GM12878 (cell line): Measurements from ENCODE around the gene SPHK1. TPM values are rescaled to one million over a fixed set of nuclear protein-coding genes. Genes with fewer than 3 reads are reported as not detected.

Experiments
- ATAC-seq: fragments of 200-7000 bp; cut with Tn5 transposase; 3 replicates; pipeline ENCODE4 v1.9.1; 2020; ENCODE audit warnings: mild to moderate bottlenecking, moderate library complexity
- BruUV-seq: library from RNA; stranded (reverse); fragments of 400-500 nt; replicated peaks from 2 replicates; lab custom pipeline; 2021; lab: Mats Ljungman, UMichigan
- CTCF ChIA-PET: fragments of 300-600 bp; sonication (Branson Sonifier 250); formaldehyde crosslinking; extraction: SDS; loops from one replicate; lab custom pipeline; 2021; ENCODE audit warnings: inconsistent platforms; lab: Yijun Ruan, JAX
- POLR2A ChIA-PET: fragments of 350-600 bp; formaldehyde crosslinking; extraction: SDS; loops from one replicate; lab custom pipeline; 2021; ENCODE audit warnings: inconsistent platforms; lab: Charles Lee
- RAD21 ChIA-PET: fragments of 300-600 bp; sonication (Branson Sonifier 250); formaldehyde crosslinking; loops from one replicate; lab custom pipeline; 2023; ENCODE audit warnings: antibody characterized with exemption; ENCODE audit not compliant: unreplicated experiment; lab: Charles Lee
- SMC1A ChIA-PET: fragments of 300-600 bp; sonication (Branson Sonifier 250); formaldehyde crosslinking; loops from one replicate; lab custom pipeline; 2023; ENCODE audit not compliant: unreplicated experiment, uncharacterized antibody; lab: Charles Lee
- DNase-seq: peaks from one replicate; pipeline ENCODE4 v3.0.0-alpha.2; 2011; ENCODE audit warnings: low read depth, low spot score
- FAIRE-seq: peaks from 3 replicates; lab custom pipeline; 2011; peaks lifted over from hg19 to GRCh38; lab: Jason Lieb, UNC
- H2AFZ ChIP-seq: 2 replicates; pipeline ENCODE4 v1.6.0; 2011; ENCODE audit warnings: low read depth, low read length, control low read depth; ENCODE audit not compliant: control insufficient read depth
- H3K27ac ChIP-seq: 2 replicates; pipeline ENCODE4 v1.5.1; 2011; ENCODE audit warnings: control low read depth; ENCODE audit not compliant: control insufficient read depth, insufficient read depth
- H3K27me3 ChIP-seq, 2 experiments: replicated peaks in 1 of 2; 2 replicates each; pipeline versions ENCODE4 v1.6.0 to v1.6.1; 2011; ENCODE audit warnings: low read length in 1 of 2; ENCODE audit not compliant: control insufficient read depth in 2 of 2, insufficient read depth in 2 of 2
- H3K36me3 ChIP-seq, 2 experiments: 2 replicates each; pipeline ENCODE4 v1.5.1; 2011; ENCODE audit warnings: low read length in 1 of 2; ENCODE audit not compliant: control insufficient read depth in 2 of 2, insufficient read depth in 2 of 2
- H3K4me1 ChIP-seq: 2 replicates; pipeline ENCODE4 v1.6.1; 2011; ENCODE audit warnings: mild to moderate bottlenecking, low read length, moderate library complexity, mixed read lengths; ENCODE audit not compliant: control insufficient read depth, insufficient read depth
- H3K4me2 ChIP-seq: 2 replicates; pipeline ENCODE4 v1.6.0; 2011; ENCODE audit warnings: control low read depth; ENCODE audit not compliant: control insufficient read depth, insufficient read depth
- H3K4me3 ChIP-seq: fragments of 200-600 bp; sonication (generic); 2 replicates; pipeline ENCODE4 v1.5.1; 2016
- H3K79me2 ChIP-seq: 2 replicates; pipeline ENCODE4 v1.6.0; 2011; ENCODE audit warnings: low read length; ENCODE audit not compliant: control insufficient read depth, insufficient read depth
- H3K9ac ChIP-seq: 2 replicates; pipeline ENCODE4 v1.8.0; 2011; ENCODE audit warnings: low read length, control low read depth, mixed read lengths; ENCODE audit not compliant: control insufficient read depth, insufficient read depth
- H3K9me3 ChIP-seq: replicated peaks from 3 replicates; pipeline ENCODE4 v1.5.1; 2011; ENCODE audit warnings: mild to moderate bottlenecking, low read length; ENCODE audit not compliant: control insufficient read depth, insufficient read depth
- H4K20me1 ChIP-seq: 2 replicates; pipeline ENCODE4 v1.6.0; 2011; ENCODE audit not compliant: control insufficient read depth, insufficient read depth
- HDGF ChIP-seq: fragments of 450-650 bp; IDR thresholded peaks from 2 replicates; pipeline ENCODE4 v1.6.1; 2016; ENCODE audit warnings: antibody characterized with exemption
- MYB ChIP-seq: fragments of 150-350 bp; IDR thresholded peaks from 2 replicates; pipeline ENCODE4 v1.6.1; 2014; ENCODE audit warnings: mild to moderate bottlenecking, low read depth, low read length, borderline replicate concordance
- NFIC ChIP-seq: IDR thresholded peaks from 2 replicates; pipeline ENCODE4 v1.6.1; 2012; ENCODE audit warnings: low read depth, mild to moderate bottlenecking, inconsistent platforms, low read length, moderate library complexity
- RCOR1 ChIP-seq: conservative IDR thresholded peaks from 2 replicates; pipeline ENCODE4 v1.6.1; 2012; ENCODE audit warnings: low read depth, low read length, improper control_type of control experiment
- ZBED1 ChIP-seq: IDR thresholded peaks from 2 replicates; pipeline ENCODE4 v1.6.1; 2016; ENCODE audit warnings: borderline replicate concordance
- WGBS: methylation state at CpG from one replicate; pipeline ENCODE4 v1.1.6; 2016; ENCODE audit warnings: low lambda C conversion rate; ENCODE audit not compliant: insufficient replicate concordance, insufficient coverage; ENCODE audit errors: missing lambda C conversion rate; 5-methylcytosine and 5-hydroxymethylcytosine counted together
- in situ Hi-C: fragments of 300-500 bp; cut with MboI; formaldehyde crosslinking; loops from 9 replicates; pipeline ENCODE4 v1.14.3; 2018; ENCODE audit warnings: mixed read lengths
- intact Hi-C: fragments of 100-400 bp; cut with micrococcal nuclease; formaldehyde crosslinking; loops from one replicate; pipeline ENCODE4 v1.14.2; 2022; ENCODE audit not compliant: unreplicated experiment
- polyA plus RNA-seq, 11 experiments: library from polyadenylated mRNA; depleted of rRNA in 4 of 11; unstranded in 6 of 11; stranded (reverse) in 5 of 11; fragments of >200 nt; fragmentation: Nextera tagmentation in 4 of 11; fragmentation: Illumina TruSeq in 1 of 11; extraction: Ambion mirVana in 4 of 11; extraction: Trizol in 1 of 11; gene quantifications; 1 replicate in 1 of 11; 2 replicates in 10 of 11; pipeline versions ENCODE4 v1.2.1 to v1.2.3, GENCODE V29; 2011 to 2016; ENCODE audit warnings: inconsistent platforms in 2 of 11, missing spikeins in 2 of 11, low read depth in 1 of 11
- total RNA-seq, 4 experiments: library from RNA; depleted of rRNA in 3 of 4; stranded (reverse); fragments of >200 nt in 3 of 4; fragmentation: Illumina TruSeq in 1 of 4; extraction: Trizol in 1 of 4; gene quantifications; 2 replicates each; pipeline versions ENCODE4 v1.2.1 to v1.2.3, GENCODE V29; 2013 to 2021
- TF ChIP-seq, protein P1 (sequence below): fragments of 450-650 bp; IDR thresholded peaks from 2 replicates; pipeline ENCODE4 v1.6.1; 2017; ENCODE audit warnings: mild to moderate bottlenecking, moderate library complexity
- TF ChIP-seq, protein P2 (sequence below): IDR thresholded peaks from 2 replicates; pipeline ENCODE4 v1.6.1; 2012; ENCODE audit warnings: low read depth, low read length, improper control_type of control experiment
- TF ChIP-seq, protein P3 (sequence below): fragments of 450-650 bp; IDR thresholded peaks from 2 replicates; pipeline ENCODE4 v1.6.1; 2016; ENCODE audit warnings: mild to moderate bottlenecking
- TF ChIP-seq, protein P4 (sequence below): fragments of 450-650 bp; IDR thresholded peaks from 2 replicates; pipeline ENCODE4 v1.6.1; 2017; ENCODE audit warnings: low read depth, mild to moderate bottlenecking, moderate library complexity
- TF ChIP-seq, protein P5 (sequence below): IDR thresholded peaks from 2 replicates; pipeline ENCODE4 v1.6.1; 2012; ENCODE audit warnings: low read depth, low read length, improper control_type of control experiment

Gene SPHK1
- total and polyA plus RNA-seq, 10 of the 15 experiments (the other 5 are each of a cell fraction or from before 2014, with no cell fraction given) = 0.09 to 1.1 (median 0.36) TPM; not detected in 2

DNA sequence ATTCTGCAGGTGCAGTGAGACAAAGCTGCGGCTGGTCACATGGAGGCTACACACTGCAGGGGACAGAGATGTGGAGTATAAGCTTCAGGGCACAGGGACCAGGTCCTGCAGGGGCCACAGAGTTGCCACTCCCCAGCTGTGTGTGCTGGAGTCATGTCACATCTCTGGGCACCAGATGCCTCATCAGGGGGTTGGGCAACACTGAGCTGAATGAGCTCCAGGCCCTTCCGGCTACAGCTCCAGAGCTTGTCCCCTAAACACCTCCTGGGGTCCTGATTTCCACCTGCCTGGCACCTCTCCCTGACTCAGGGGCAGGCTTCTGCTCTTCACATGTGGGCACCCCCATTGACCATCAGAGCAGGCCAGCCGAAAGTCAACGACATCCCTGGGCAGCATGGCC is 32.5 kb downstream of the SPHK1 start:
- no peak overlapping the region for H3K27ac ChIP-seq
- WGBS = 97% methylated on average over 4 of the region's 4 CpGs
- no peaks in the 10 kb centered on the region; the same call in 1 of the 2 replicates for H4K20me1 ChIP-seq
- H3K27me3 ChIP-seq = no peaks in the 10 kb centered on the region
- intact Hi-C loops = no loop called here
- H3K4me3 ChIP-seq = no peak overlapping the region
- H2AFZ ChIP-seq = no peak overlapping the region
- no peak for ATAC-seq
- H3K4me2 ChIP-seq = no peak overlapping the region
- in situ Hi-C loops = no loop called here
- no peak overlapping the region for H3K9ac ChIP-seq
- ChIA-PET RAD21 (no interaction called here), SMC1A (interaction anchor here (0.6 to 1.5 kb wide), 2 partner anchors 51 to 202 kb away, joined by 3 read pairs; no protein-coding TSS in a partner anchor), CTCF (interaction anchor here (0.7 to 1.3 kb wide), 7 partner anchors 8 to 160 kb away, joined by 3 to 5 read pairs (median 3); partner anchors contain the start of gene RHBDF2), POLR2A (no interaction called here)
- peaks cover 22% of the 10 kb centered on the region for H3K4me1 ChIP-seq
- FAIRE-seq = no peak
- BruUV-seq = no TSS peak
- DNase-seq = no peak
- H3K79me2 ChIP-seq = peaks cover 29% of the 10 kb centered on the region
- H3K9me3 ChIP-seq = no peaks in the 10 kb centered on the region
- TF ChIP-seq NFIC (no peak), RCOR1 (no peak), MYB (no peak), HDGF (no peak), ZBED1 (no peak)
- TF ChIP-seq, protein P1, sequence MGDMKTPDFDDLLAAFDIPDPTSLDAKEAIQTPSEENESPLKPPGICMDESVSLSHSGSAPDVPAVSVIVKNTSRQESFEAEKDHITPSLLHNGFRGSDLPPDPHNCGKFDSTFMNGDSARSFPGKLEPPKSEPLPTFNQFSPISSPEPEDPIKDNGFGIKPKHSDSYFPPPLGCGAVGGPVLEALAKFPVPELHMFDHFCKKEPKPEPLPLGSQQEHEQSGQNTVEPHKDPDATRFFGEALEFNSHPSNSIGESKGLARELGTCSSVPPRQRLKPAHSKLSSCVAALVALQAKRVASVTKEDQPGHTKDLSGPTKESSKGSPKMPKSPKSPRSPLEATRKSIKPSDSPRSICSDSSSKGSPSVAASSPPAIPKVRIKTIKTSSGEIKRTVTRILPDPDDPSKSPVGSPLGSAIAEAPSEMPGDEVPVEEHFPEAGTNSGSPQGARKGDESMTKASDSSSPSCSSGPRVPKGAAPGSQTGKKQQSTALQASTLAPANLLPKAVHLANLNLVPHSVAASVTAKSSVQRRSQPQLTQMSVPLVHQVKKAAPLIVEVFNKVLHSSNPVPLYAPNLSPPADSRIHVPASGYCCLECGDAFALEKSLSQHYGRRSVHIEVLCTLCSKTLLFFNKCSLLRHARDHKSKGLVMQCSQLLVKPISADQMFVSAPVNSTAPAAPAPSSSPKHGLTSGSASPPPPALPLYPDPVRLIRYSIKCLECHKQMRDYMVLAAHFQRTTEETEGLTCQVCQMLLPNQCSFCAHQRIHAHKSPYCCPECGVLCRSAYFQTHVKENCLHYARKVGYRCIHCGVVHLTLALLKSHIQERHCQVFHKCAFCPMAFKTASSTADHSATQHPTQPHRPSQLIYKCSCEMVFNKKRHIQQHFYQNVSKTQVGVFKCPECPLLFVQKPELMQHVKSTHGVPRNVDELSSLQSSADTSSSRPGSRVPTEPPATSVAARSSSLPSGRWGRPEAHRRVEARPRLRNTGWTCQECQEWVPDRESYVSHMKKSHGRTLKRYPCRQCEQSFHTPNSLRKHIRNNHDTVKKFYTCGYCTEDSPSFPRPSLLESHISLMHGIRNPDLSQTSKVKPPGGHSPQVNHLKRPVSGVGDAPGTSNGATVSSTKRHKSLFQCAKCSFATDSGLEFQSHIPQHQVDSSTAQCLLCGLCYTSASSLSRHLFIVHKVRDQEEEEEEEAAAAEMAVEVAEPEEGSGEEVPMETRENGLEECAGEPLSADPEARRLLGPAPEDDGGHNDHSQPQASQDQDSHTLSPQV = no peak
- TF ChIP-seq, protein P2, sequence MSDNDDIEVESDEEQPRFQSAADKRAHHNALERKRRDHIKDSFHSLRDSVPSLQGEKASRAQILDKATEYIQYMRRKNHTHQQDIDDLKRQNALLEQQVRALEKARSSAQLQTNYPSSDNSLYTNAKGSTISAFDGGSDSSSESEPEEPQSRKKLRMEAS = no peak
- TF ChIP-seq, protein P3, sequence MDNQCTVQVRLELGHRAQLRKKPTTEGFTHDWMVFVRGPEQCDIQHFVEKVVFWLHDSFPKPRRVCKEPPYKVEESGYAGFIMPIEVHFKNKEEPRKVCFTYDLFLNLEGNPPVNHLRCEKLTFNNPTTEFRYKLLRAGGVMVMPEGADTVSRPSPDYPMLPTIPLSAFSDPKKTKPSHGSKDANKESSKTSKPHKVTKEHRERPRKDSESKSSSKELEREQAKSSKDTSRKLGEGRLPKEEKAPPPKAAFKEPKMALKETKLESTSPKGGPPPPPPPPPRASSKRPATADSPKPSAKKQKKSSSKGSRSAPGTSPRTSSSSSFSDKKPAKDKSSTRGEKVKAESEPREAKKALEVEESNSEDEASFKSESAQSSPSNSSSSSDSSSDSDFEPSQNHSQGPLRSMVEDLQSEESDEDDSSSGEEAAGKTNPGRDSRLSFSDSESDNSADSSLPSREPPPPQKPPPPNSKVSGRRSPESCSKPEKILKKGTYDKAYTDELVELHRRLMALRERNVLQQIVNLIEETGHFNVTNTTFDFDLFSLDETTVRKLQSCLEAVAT = no peak
- TF ChIP-seq, protein P4, sequence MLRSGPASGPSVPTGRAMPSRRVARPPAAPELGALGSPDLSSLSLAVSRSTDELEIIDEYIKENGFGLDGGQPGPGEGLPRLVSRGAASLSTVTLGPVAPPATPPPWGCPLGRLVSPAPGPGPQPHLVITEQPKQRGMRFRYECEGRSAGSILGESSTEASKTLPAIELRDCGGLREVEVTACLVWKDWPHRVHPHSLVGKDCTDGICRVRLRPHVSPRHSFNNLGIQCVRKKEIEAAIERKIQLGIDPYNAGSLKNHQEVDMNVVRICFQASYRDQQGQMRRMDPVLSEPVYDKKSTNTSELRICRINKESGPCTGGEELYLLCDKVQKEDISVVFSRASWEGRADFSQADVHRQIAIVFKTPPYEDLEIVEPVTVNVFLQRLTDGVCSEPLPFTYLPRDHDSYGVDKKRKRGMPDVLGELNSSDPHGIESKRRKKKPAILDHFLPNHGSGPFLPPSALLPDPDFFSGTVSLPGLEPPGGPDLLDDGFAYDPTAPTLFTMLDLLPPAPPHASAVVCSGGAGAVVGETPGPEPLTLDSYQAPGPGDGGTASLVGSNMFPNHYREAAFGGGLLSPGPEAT = no peak
- TF ChIP-seq, protein P5, sequence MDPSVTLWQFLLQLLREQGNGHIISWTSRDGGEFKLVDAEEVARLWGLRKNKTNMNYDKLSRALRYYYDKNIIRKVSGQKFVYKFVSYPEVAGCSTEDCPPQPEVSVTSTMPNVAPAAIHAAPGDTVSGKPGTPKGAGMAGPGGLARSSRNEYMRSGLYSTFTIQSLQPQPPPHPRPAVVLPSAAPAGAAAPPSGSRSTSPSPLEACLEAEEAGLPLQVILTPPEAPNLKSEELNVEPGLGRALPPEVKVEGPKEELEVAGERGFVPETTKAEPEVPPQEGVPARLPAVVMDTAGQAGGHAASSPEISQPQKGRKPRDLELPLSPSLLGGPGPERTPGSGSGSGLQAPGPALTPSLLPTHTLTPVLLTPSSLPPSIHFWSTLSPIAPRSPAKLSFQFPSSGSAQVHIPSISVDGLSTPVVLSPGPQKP = no peak
- H3K36me3 ChIP-seq = peaks cover 0 to 15% of the 10 kb centered on the region in 2 experiments; a peak in 2 of 4 replicates
